PC-9 (cell line): ENCODE data around the gene SLC37A4.
A peak's percentile ranks its signal among the peaks of the same experiment; 100 is the strongest.

Source experiments
- CTCF ChIP-seq: fragments of 200-600 bp; sonication (generic); conservative IDR thresholded peaks from 2 replicates; pipeline ENCODE4 v1.6.1; 2017; ENCODE audit warnings: mixed run types, antibody characterized with exemption, mild to moderate bottlenecking, moderate library complexity
- EZH2 ChIP-seq: fragments of 200-600 bp; sonication (generic); IDR thresholded peaks from 2 replicates; pipeline ENCODE4 v1.8.0; 2017; ENCODE audit warnings: antibody characterized with exemption, low read depth

GRCh38 chr11:119065369-119065768 is 34.7 kb upstream of the SLC37A4 start:
- TF ChIP-seq CTCF (peak; percentile 43), EZH2 (no peak)
